ENCODE data around the gene FLOT2.

- TF ChIP-seq CTCF (IDR thresholded peaks at IDR 0.05) (no peak), REST (IDR thresholded peaks at IDR 0.05) (no peak), POLR2A (IDR thresholded peaks at IDR 0.05; ENCODE audit: low read length) (no peak), POLR2AphosphoS2 (conservative IDR thresholded peaks at IDR 0.05; ENCODE audit: low read length) (no peak), EP300 (IDR thresholded peaks at IDR 0.05) (no peak)
Observed at GRCh38 chr17:28940675-28941074, 43.1 kb upstream of the FLOT2 start.

Data from A549 (cell line).